PFSK-1 (cell line): ENCODE results near the gene DBNL.

Source experiments
- FOXP2 ChIP-seq: optimal IDR thresholded peaks from 2 replicates; pipeline ENCODE3; 2011; ENCODE audit warnings: borderline replicate concordance, control low read depth, inconsistent platforms; ENCODE audit not compliant: insufficient read depth; ENCODE audit errors: extremely low read length, extremely low read depth
- POLR2AphosphoS5 ChIP-seq: IDR thresholded peaks from 2 replicates; pipeline ENCODE4 v1.6.1; 2012; ENCODE audit warnings: low read depth, mild to moderate bottlenecking, control low read depth, low read length, moderate library complexity
- SIN3A ChIP-seq: IDR thresholded peaks from 2 replicates; pipeline ENCODE4 v1.6.1; 2012; ENCODE audit warnings: mild to moderate bottlenecking, low read length, moderate library complexity, borderline replicate concordance; ENCODE audit not compliant: insufficient read depth
- TAF1 ChIP-seq: IDR thresholded peaks from 2 replicates; pipeline ENCODE4 v1.6.1; 2012; ENCODE audit warnings: low read length, control low read depth, borderline replicate concordance; ENCODE audit not compliant: insufficient read depth
- TF ChIP-seq, protein P1 (sequence below), 2 experiments: IDR thresholded peaks; 2 replicates each; pipeline versions ENCODE4 v1.6.1 to v1.8.0; 2011 to 2012; ENCODE audit warnings: low read depth in 2 of 2, low read length in 2 of 2, control low read depth in 1 of 2, inconsistent platforms in 1 of 2, mild to moderate bottlenecking in 1 of 2, moderate library complexity in 1 of 2; ENCODE audit not compliant: insufficient read depth in 1 of 2

DBNL gene

GRCh38 chr7:44093102-44093641 lies 48.7 kb downstream of the DBNL start:
- TF ChIP-seq, protein P1, sequence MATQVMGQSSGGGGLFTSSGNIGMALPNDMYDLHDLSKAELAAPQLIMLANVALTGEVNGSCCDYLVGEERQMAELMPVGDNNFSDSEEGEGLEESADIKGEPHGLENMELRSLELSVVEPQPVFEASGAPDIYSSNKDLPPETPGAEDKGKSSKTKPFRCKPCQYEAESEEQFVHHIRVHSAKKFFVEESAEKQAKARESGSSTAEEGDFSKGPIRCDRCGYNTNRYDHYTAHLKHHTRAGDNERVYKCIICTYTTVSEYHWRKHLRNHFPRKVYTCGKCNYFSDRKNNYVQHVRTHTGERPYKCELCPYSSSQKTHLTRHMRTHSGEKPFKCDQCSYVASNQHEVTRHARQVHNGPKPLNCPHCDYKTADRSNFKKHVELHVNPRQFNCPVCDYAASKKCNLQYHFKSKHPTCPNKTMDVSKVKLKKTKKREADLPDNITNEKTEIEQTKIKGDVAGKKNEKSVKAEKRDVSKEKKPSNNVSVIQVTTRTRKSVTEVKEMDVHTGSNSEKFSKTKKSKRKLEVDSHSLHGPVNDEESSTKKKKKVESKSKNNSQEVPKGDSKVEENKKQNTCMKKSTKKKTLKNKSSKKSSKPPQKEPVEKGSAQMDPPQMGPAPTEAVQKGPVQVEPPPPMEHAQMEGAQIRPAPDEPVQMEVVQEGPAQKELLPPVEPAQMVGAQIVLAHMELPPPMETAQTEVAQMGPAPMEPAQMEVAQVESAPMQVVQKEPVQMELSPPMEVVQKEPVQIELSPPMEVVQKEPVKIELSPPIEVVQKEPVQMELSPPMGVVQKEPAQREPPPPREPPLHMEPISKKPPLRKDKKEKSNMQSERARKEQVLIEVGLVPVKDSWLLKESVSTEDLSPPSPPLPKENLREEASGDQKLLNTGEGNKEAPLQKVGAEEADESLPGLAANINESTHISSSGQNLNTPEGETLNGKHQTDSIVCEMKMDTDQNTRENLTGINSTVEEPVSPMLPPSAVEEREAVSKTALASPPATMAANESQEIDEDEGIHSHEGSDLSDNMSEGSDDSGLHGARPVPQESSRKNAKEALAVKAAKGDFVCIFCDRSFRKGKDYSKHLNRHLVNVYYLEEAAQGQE (IDR thresholded peaks at IDR 0.05; ENCODE audit: insufficient read depth in 1 of 2, low read depth in 2 of 2, low read length in 2 of 2), result no peak
- no peak for TF ChIP-seq FOXP2
- no peak for TF ChIP-seq SIN3A
- no peak for TF ChIP-seq POLR2AphosphoS5

GRCh38 chr7:44094365-44094764 lies 49.9 kb downstream of the DBNL start:
- TF ChIP-seq TAF1 (no peak), POLR2AphosphoS5 (no peak), SIN3A (no peak), FOXP2 (no peak)
- TF ChIP-seq, protein P1 (IDR thresholded peaks at IDR 0.05; ENCODE audit: insufficient read depth in 1 of 2, low read depth in 2 of 2, low read length in 2 of 2), result no peak

- no peak for TF ChIP-seq SIN3A
- no peak for TF ChIP-seq POLR2AphosphoS5
- TF ChIP-seq TAF1, result no peak
- TF ChIP-seq, protein P1 (IDR thresholded peaks at IDR 0.05; ENCODE audit: insufficient read depth in 1 of 2, low read depth in 2 of 2, low read length in 2 of 2), result no peak
- no peak for TF ChIP-seq FOXP2
Measured at GRCh38 chr7:44094883-44095592, 50.5 kb downstream of the DBNL start.

GRCh38 chr7:44095781-44096180 lies 51.3 kb downstream of the DBNL start:
- TF ChIP-seq SIN3A (no peak), TAF1 (no peak), FOXP2 (no peak)
- TF ChIP-seq, protein P1 (IDR thresholded peaks at IDR 0.05; ENCODE audit: insufficient read depth in 1 of 2, low read depth in 2 of 2, low read length in 2 of 2), result no peak

DNA sequence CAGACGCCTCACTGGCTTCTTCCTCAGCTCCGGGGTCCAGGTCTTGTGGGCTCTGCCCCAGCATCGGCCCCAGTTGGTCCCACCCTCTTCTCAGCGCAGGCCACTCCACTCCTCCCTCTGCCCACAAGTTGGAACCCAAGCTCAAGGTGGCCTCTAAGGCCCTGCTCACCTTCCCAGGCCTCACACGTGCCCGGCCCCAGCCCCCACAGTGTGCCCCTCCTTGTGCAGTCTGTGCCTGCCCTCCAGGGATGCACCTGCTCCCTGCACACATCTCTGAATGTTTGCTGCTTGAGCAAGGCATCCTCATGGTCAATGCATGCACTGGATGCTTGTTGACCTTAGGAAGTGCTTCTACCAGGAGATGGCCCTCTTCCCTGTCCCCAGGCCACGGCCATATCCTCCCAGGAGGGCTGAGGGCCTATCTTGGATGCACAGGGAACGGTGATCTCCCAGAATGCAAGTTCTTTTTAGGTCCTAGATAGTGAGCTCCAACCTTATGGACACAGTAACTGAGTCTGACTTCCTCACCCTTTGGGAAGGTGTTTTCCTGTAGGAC lies 51.9 kb downstream of the DBNL start:
- no peak for TF ChIP-seq POLR2AphosphoS5
- no peak for TF ChIP-seq FOXP2
- TF ChIP-seq, protein P1 (IDR thresholded peaks at IDR 0.05; ENCODE audit: insufficient read depth in 1 of 2, low read depth in 2 of 2, low read length in 2 of 2), result no peak
- no peak for TF ChIP-seq TAF1
- no peak for TF ChIP-seq SIN3A
